ENCODE measurements around the gene SLC1A5.
"Not testable (repeated sequence)": the region's sequence is repeated elsewhere in the genome, so short reads cannot be mapped to it uniquely, and the experiment has no call there.

SLC1A5 gene

GRCh38 chr19:46809534-46810272 is 21.3 kb upstream of the SLC1A5 start:
- H3K27ac ChIP-seq (ENCODE audit: extremely low read depth, low read depth, low read length) = no peak overlapping the region
- no peaks in the 10 kb centered on the region for H3K9me3 ChIP-seq (ENCODE audit: control insufficient read depth, insufficient read depth, low read depth, low read length)
- H3K4me3 ChIP-seq (ENCODE audit: low read depth, low read length) = no peak overlapping the region
- TF ChIP-seq ZNF121 (tag by site-specific recombination; IDR thresholded peaks at IDR 0.05) = 0 out of 2 replicates have a peak, but pooled peaks have one; percentile 8
- no peak for TF ChIP-seq ZNF19 (tag by site-specific recombination; IDR thresholded peaks at IDR 0.05; ENCODE audit: low read depth)
- TF ChIP-seq GFI1B (tag by site-specific recombination; IDR thresholded peaks at IDR 0.05) = no peak
- no peak for TF ChIP-seq ZBTB1 (tag by site-specific recombination; IDR thresholded peaks at IDR 0.05)
- no peak for TF ChIP-seq ZNF112 (tag by site-specific recombination; IDR thresholded peaks at IDR 0.05)
- TF ChIP-seq YY1 (tag by site-specific recombination; IDR thresholded peaks at IDR 0.05) = no peak
- H3K36me3 ChIP-seq (ENCODE audit: control insufficient read depth in 2 of 2, insufficient read depth in 1 of 2, low read length in 2 of 2) = no peaks in the 10 kb centered on the region
- ChIA-PET POLR2A (interaction anchor here (0.6 kb wide), 1 partner anchor 221 kb away, joined by 7 read pairs; no protein-coding TSS in a partner anchor), CTCF (no interaction called here)
- H3K4me1 ChIP-seq (ENCODE audit: control insufficient read depth, insufficient read depth, low read length) = peaks cover 10% of the 10 kb centered on the region

GRCh38 chr19:46806656-46807055 is 18.3 kb upstream of the SLC1A5 start:
- no peaks in the 10 kb centered on the region for H3K9me3 ChIP-seq (ENCODE audit: control insufficient read depth, insufficient read depth, low read depth, low read length)
- ChIA-PET CTCF (interaction anchor here (0.7 to 1.0 kb wide), 3 partner anchors 22 to 39 kb away, joined by 3 to 4 read pairs (median 3); no protein-coding TSS in a partner anchor), POLR2A (no interaction called here)
- no peak for TF ChIP-seq ZNF548 (tag by site-specific recombination; IDR thresholded peaks at IDR 0.05)
- no peak for TF ChIP-seq ZNF214 (tag by site-specific recombination; IDR thresholded peaks at IDR 0.05; ENCODE audit: borderline replicate concordance)
- TF ChIP-seq ZSCAN5A (tag by site-specific recombination; IDR thresholded peaks at IDR 0.05) = no peak
- TF ChIP-seq ZNF629 (tag by site-specific recombination; IDR thresholded peaks at IDR 0.05) = no peak
- peak; percentile 52 for TF ChIP-seq ZFHX2 (tag by site-specific recombination; conservative IDR thresholded peaks at IDR 0.05)
- no peak for TF ChIP-seq ZSCAN23 (tag by site-specific recombination; IDR thresholded peaks at IDR 0.05)
- no peak for TF ChIP-seq ZXDB (tag by site-specific recombination; IDR thresholded peaks at IDR 0.05)
- H3K27ac ChIP-seq (ENCODE audit: extremely low read depth, low read depth, low read length) = no peak overlapping the region
- no peaks in the 10 kb centered on the region for H3K36me3 ChIP-seq (ENCODE audit: control insufficient read depth in 2 of 2, insufficient read depth in 1 of 2, low read length in 2 of 2)
- H3K4me1 ChIP-seq (ENCODE audit: control insufficient read depth, insufficient read depth, low read length) = no peaks in the 10 kb centered on the region
- no peak overlapping the region for H3K4me3 ChIP-seq (ENCODE audit: low read depth, low read length)

GRCh38 chr19:46804432-46804831 is 16.0 kb upstream of the SLC1A5 start:
- H3K27ac ChIP-seq (ENCODE audit: extremely low read depth, low read depth, low read length); H3K9me3 ChIP-seq (ENCODE audit: control insufficient read depth, insufficient read depth, low read depth, low read length); H3K4me3 ChIP-seq (ENCODE audit: low read depth, low read length); H3K4me1 ChIP-seq (ENCODE audit: control insufficient read depth, insufficient read depth, low read length); H3K36me3 ChIP-seq (ENCODE audit: control insufficient read depth in 2 of 2, insufficient read depth in 1 of 2, low read length in 2 of 2): not testable (repeated sequence)
- ChIA-PET POLR2A (interaction anchor here (2.0 kb wide), 1 partner anchor 16 kb away, joined by 18 read pairs; the partner anchor contains the start of gene SLC1A5), CTCF (interaction anchor here (0.6 kb wide), 1 partner anchor 47 kb away, joined by 6 read pairs; no protein-coding TSS in a partner anchor)

GRCh38 chr19:46803555-46803954 is 15.2 kb upstream of the SLC1A5 start:
- TF ChIP-seq SETDB1 (IDR thresholded peaks at IDR 0.05; ENCODE audit: insufficient read length, low read length) = no peak
- no peak for TF ChIP-seq ZNF221 (tag by site-specific recombination; IDR thresholded peaks at IDR 0.05; ENCODE audit: borderline replicate concordance)
- no peak for TF ChIP-seq GLIS2 (tag by site-specific recombination; IDR thresholded peaks at IDR 0.05)
- no peak for TF ChIP-seq ZFP41 (tag by site-specific recombination; IDR thresholded peaks at IDR 0.05; ENCODE audit: borderline replicate concordance)
- TF ChIP-seq TSHZ1 (tag by site-specific recombination; IDR thresholded peaks at IDR 0.05; ENCODE audit: borderline replicate concordance) = no peak
- 0 out of 2 replicates have a peak, but pooled peaks have one; percentile 4 for TF ChIP-seq ZNF121 (tag by site-specific recombination; IDR thresholded peaks at IDR 0.05)
- ChIA-PET POLR2A (no interaction called here), CTCF (interaction anchor here (1.0 kb wide), 1 partner anchor 19 kb away, joined by 3 read pairs; no protein-coding TSS in a partner anchor)
- Histone ChIP-seq H3K27ac (ENCODE audit: extremely low read depth, low read depth, low read length) (no peak overlapping the region), H3K4me1 (ENCODE audit: control insufficient read depth, insufficient read depth, low read length) (no peaks in the 10 kb centered on the region), H3K4me3 (ENCODE audit: low read depth, low read length) (no peak overlapping the region), H3K36me3 (ENCODE audit: control insufficient read depth in 2 of 2, insufficient read depth in 1 of 2, low read length in 2 of 2) (no peaks in the 10 kb centered on the region), H3K9me3 (ENCODE audit: control insufficient read depth, insufficient read depth, low read depth, low read length) (no peaks in the 10 kb centered on the region)

Data from HEK293 (cell line).